OCI-LY1 (cell line): ENCODE results near the gene SLC30A5.
A peak's percentile ranks its signal among the peaks of the same experiment; 100 is the strongest.

ENCODE experiments used
- H2AFZ ChIP-seq: fragments of 200-600 bp; sonication (generic), shearing (Covaris generic); 2 replicates; pipeline ENCODE4 v1.6.0; 2014; ENCODE audit warnings: antibody characterized with exemption, mild to moderate bottlenecking, low read length
- H3F3A ChIP-seq: fragments of 200-600 bp; sonication (generic), shearing (Covaris generic); 2 replicates; pipeline ENCODE4 v1.6.0; 2014; ENCODE audit warnings: mild to moderate bottlenecking, antibody characterized with exemption, low read length, moderate library complexity; ENCODE audit not compliant: insufficient read depth
- H3K27ac ChIP-seq: fragments of 200-600 bp; sonication (generic); 2 replicates; pipeline ENCODE4 v1.5.1; 2014; ENCODE audit warnings: low read length, mixed run types, mild to moderate bottlenecking, low read depth; ENCODE audit not compliant: poor library complexity, severe bottlenecking
- H3K27me3 ChIP-seq: fragments of 200-600 bp; sonication (generic); 2 replicates; pipeline ENCODE4 v1.6.0; 2014; ENCODE audit warnings: antibody characterized with exemption, mild to moderate bottlenecking, low read length, moderate library complexity; ENCODE audit not compliant: insufficient read depth
- H3K36me3 ChIP-seq: fragments of 200-600 bp; sonication (generic); 2 replicates; pipeline ENCODE4 v1.6.1; 2014; ENCODE audit warnings: mild to moderate bottlenecking, antibody characterized with exemption, low read length, moderate library complexity, mixed read lengths; ENCODE audit not compliant: insufficient read depth
- H3K4me1 ChIP-seq: fragments of 200-600 bp; sonication (generic); 2 replicates; pipeline ENCODE4 v1.5.1; 2014; ENCODE audit warnings: mild to moderate bottlenecking, low read length, moderate library complexity; ENCODE audit not compliant: insufficient read depth, severe bottlenecking
- H3K4me2 ChIP-seq: fragments of 200-600 bp; sonication (generic), shearing (Covaris generic); 2 replicates; pipeline ENCODE4 v1.6.1; 2014; ENCODE audit warnings: low read length
- H3K4me3 ChIP-seq: fragments of 200-600 bp; sonication (generic); 2 replicates; pipeline ENCODE4 v1.5.1; 2014; ENCODE audit warnings: low read length, low read depth, mild to moderate bottlenecking, mixed read lengths; ENCODE audit not compliant: poor library complexity, severe bottlenecking
- H3K79me2 ChIP-seq: fragments of 200-600 bp; shearing (Covaris generic); 2 replicates; pipeline ENCODE4 v1.6.1; 2016; ENCODE audit warnings: mixed run types, low read length, mixed read lengths; ENCODE audit not compliant: insufficient read depth
- H3K9ac ChIP-seq: fragments of 200-600 bp; sonication (generic), shearing (Covaris generic); 2 replicates; pipeline ENCODE4 v1.6.1; 2014; ENCODE audit warnings: mild to moderate bottlenecking, low read length, mixed read lengths
- H3K9me2 ChIP-seq: fragments of 200-600 bp; sonication (generic), shearing (Covaris generic); 2 replicates; pipeline ENCODE4 v1.6.1; 2014; ENCODE audit warnings: low read depth, mild to moderate bottlenecking, low read length, mixed read lengths
- H3K9me3 ChIP-seq: fragments of 200-600 bp; shearing (Covaris generic); 2 replicates; pipeline ENCODE4 v1.6.1; 2014; ENCODE audit warnings: low read length, mixed read lengths
- H4K20me1 ChIP-seq: fragments of 200-600 bp; sonication (generic), shearing (Covaris generic); 2 replicates; pipeline ENCODE4 v1.6.0; 2016; ENCODE audit warnings: mild to moderate bottlenecking, low read length; ENCODE audit not compliant: insufficient read depth
- EZH2 ChIP-seq: fragments of 200-600 bp; sonication (generic), shearing (Covaris generic); IDR thresholded peaks from 2 replicates; pipeline ENCODE4 v1.8.0; 2017; ENCODE audit warnings: borderline replicate concordance, mixed run types, mild to moderate bottlenecking, antibody characterized with exemption, low read length, moderate library complexity, mixed read lengths
- TF ChIP-seq, protein P1 (sequence below): fragments of 200-600 bp; sonication (generic), shearing (Covaris generic); IDR thresholded peaks from 2 replicates; pipeline ENCODE4 v1.5.1; 2017; ENCODE audit warnings: mild to moderate bottlenecking, antibody characterized with exemption, low read length, moderate library complexity, mixed read lengths

Gene SLC30A5

DNA sequence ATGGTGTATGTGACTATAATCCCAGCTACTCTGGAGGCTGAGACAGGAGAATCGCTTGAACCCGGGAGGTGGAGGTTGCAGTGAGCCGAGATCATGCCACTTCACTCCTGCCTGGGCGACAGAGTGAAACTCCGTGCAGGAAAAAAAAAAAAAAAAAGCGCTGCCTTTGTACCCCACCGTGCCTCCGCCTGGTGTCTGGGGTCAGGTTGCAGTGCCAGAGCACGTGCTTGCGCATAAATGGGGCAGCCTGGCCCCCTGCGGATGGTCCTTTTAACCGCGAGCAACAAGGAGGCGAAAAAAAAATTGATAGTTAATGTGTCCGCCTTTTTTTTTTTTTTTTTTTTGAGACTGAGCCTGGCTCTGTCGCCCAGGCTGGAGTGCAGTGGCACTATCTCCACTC is 66.8 kb downstream of the SLC30A5 start:
- Histone ChIP-seq H2AFZ (no peak overlapping the region), H3K36me3 (no peaks in the 10 kb centered on the region), H3K27ac (no peak overlapping the region), H3K79me2 (no peaks in the 10 kb centered on the region), H3K9me3 (no peaks in the 10 kb centered on the region), H3K9ac (no peak overlapping the region), H3K4me2 (no peak overlapping the region), H3K27me3 (no peaks in the 10 kb centered on the region), H3K9me2 (no peaks in the 10 kb centered on the region), H3K4me3 (no peak overlapping the region), H3F3A (no peaks in the 10 kb centered on the region), H4K20me1 (no peaks in the 10 kb centered on the region), H3K4me1 (no peaks in the 10 kb centered on the region)
- no peak for TF ChIP-seq EZH2
- TF ChIP-seq, protein P1, sequence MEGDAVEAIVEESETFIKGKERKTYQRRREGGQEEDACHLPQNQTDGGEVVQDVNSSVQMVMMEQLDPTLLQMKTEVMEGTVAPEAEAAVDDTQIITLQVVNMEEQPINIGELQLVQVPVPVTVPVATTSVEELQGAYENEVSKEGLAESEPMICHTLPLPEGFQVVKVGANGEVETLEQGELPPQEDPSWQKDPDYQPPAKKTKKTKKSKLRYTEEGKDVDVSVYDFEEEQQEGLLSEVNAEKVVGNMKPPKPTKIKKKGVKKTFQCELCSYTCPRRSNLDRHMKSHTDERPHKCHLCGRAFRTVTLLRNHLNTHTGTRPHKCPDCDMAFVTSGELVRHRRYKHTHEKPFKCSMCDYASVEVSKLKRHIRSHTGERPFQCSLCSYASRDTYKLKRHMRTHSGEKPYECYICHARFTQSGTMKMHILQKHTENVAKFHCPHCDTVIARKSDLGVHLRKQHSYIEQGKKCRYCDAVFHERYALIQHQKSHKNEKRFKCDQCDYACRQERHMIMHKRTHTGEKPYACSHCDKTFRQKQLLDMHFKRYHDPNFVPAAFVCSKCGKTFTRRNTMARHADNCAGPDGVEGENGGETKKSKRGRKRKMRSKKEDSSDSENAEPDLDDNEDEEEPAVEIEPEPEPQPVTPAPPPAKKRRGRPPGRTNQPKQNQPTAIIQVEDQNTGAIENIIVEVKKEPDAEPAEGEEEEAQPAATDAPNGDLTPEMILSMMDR: no peak

DNA sequence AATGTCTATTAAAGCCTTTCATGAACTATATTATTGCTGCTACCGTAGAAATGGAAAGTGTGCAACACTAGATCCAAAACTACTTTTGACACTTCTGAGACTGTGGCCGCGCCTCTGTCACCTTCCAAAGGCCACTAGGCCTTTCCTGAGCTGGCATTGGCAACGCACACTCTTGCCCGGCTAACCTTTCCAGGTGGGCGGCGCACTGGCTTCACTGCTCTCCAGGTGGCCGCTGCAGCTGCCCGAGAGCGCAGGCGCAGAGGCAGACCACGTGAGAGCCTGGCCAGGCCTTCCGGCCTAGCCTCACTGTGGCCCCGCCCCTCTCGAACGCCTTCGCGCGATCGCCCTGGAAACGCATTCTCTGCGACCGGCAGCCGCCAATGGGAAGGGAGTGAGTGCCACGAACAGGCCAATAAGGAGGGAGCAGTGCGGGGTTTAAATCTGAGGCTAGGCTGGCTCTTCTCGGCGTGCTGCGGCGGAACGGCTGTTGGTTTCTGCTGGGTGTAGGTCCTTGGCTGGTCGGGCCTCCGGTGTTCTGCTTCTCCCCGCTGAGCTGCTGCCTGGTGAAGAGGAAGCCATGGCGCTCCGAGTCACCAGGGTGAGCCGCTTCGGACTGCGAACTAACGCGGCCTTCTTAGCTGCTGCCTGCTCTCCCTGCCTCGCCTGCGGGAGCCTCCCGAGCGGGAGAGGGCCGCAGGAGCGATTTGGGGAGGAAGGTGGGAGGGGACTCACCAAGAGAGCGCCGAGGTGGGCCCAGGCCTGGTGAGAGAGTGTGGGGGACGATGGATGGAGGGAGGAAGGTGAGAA is 73.1 kb downstream of the SLC30A5 start, which contains the start of gene CCNB1:
TSS of gene CCNB1 (plus strand) at position 465 of the 807 bp plus-strand sequence. CDS start at position 578, 113 bp downstream.
- no peaks in the 10 kb centered on the region for H3K9me2 ChIP-seq
- H3K27ac ChIP-seq: peak within 1 kb of the TSS; percentile 87
- H3K36me3 ChIP-seq: peaks cover 40% of the 10 kb centered on the region
- H3K79me2 ChIP-seq: peaks cover 16% of the 10 kb centered on the region; the same call in 1 of the 2 replicates
- H2AFZ ChIP-seq: 0 out of 2 replicates have a peak within 1 kb of the TSS, but pooled peaks have one; percentile 29
- H4K20me1 ChIP-seq: no peaks in the 10 kb centered on the region
- peak within 1 kb of the TSS; percentile 84 for H3K4me3 ChIP-seq
- H3K27me3 ChIP-seq: no peaks in the 10 kb centered on the region
- no peaks in the 10 kb centered on the region for H3K9me3 ChIP-seq
- no peak for TF ChIP-seq EZH2
- TF ChIP-seq, protein P1: no peak
- no peaks in the 10 kb centered on the region for H3F3A ChIP-seq
- peak within 1 kb of the TSS; percentile 79 for H3K4me2 ChIP-seq
- H3K4me1 ChIP-seq: peaks cover 27% of the 10 kb centered on the region
- H3K9ac ChIP-seq: peak within 1 kb of the TSS; percentile 92

DNA sequence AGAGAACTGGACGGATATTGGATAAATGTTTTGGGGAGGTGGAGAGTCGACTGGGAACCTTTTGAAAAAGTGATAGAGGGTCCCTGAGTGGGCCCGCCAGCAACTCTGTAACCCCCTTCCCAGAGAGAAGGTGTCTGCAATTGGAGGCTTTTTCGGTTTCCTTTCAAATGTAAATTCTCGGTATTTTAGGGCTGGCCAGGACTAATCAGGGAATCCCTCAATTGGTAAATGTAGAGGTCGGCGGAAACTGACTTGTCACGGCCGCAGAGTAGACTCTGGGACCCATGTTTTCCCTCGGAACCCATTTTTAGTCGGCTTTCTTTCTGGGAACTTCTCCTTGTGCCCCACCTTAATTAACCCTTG is 73.7 kb downstream of the SLC30A5 start:
- H4K20me1 ChIP-seq: no peaks in the 10 kb centered on the region
- H3K79me2 ChIP-seq: peaks cover 16% of the 10 kb centered on the region; the same call in 1 of the 2 replicates
- no peaks in the 10 kb centered on the region for H3F3A ChIP-seq
- peaks cover 27% of the 10 kb centered on the region for H3K4me1 ChIP-seq
- H3K9me2 ChIP-seq: no peaks in the 10 kb centered on the region
- peak overlapping the region; percentile 84 for H3K4me3 ChIP-seq
- H3K36me3 ChIP-seq: peaks cover 46% of the 10 kb centered on the region
- H3K9me3 ChIP-seq: no peaks in the 10 kb centered on the region
- H3K27ac ChIP-seq: peak overlapping the region; percentile 87
- no peak for TF ChIP-seq EZH2
- TF ChIP-seq, protein P1: no peak
- H3K9ac ChIP-seq: peak overlapping the region; percentile 92
- H3K4me2 ChIP-seq: peak overlapping the region; percentile 79
- H2AFZ ChIP-seq: no peak overlapping the region
- no peaks in the 10 kb centered on the region for H3K27me3 ChIP-seq
